H1 (cell line): ENCODE data around the gene MAJIN. TPM values are rescaled to one million over a fixed set of nuclear protein-coding genes. Genes with fewer than 3 reads are reported as not detected.

Source experiments
- CTCF ChIA-PET: fragments of 300-600 bp; sonication (Branson Sonifier 250); formaldehyde crosslinking; loops from one replicate; lab custom pipeline; 2021; ENCODE audit not compliant: partially characterized antibody; lab: Charles Lee
- POLR2A ChIA-PET: fragments of 300-600 bp; sonication (Branson Sonifier 250); formaldehyde crosslinking; loops from one replicate; lab custom pipeline; 2021; ENCODE audit warnings: inconsistent platforms; ENCODE audit not compliant: partially characterized antibody; lab: Charles Lee
- DNase-seq, 2 experiments: peaks; one replicate each; pipeline versions ENCODE4 v3.0.0 to v3.0.0-alpha.2; 2010 to 2022; ENCODE audit warnings: low spot score in 2 of 2, low read depth in 1 of 2, mixed read lengths in 1 of 2
- FAIRE-seq: peaks from 2 replicates; lab custom pipeline; 2011; peaks lifted over from hg19 to GRCh38; lab: Jason Lieb, UNC
- H2AFZ ChIP-seq: 2 replicates; pipeline ENCODE4 v1.8.1; 2012; ENCODE audit warnings: low read length, inconsistent platforms
- H2AK5ac ChIP-seq: 2 replicates; pipeline ENCODE4 v1.6.1; 2013; ENCODE audit warnings: low read depth, low read length
- H2BK120ac ChIP-seq: replicated peaks from 2 replicates; pipeline ENCODE3; 2013; ENCODE audit warnings: low read depth, low read length, inconsistent platforms
- H2BK12ac ChIP-seq: 2 replicates; pipeline ENCODE4 v1.6.1; 2013; ENCODE audit warnings: low read depth, low read length
- H2BK15ac ChIP-seq: 2 replicates; pipeline ENCODE4 v1.6.1; 2013; ENCODE audit warnings: low read length
- H2BK20ac ChIP-seq: 2 replicates; pipeline ENCODE4 v1.6.1; 2013; ENCODE audit warnings: low read length
- H2BK5ac ChIP-seq: 2 replicates; pipeline ENCODE4 v1.6.1; 2013; ENCODE audit warnings: low read depth, low read length
- H3K14ac ChIP-seq: 2 replicates; pipeline ENCODE4 v1.6.1; 2013; ENCODE audit warnings: inconsistent platforms; ENCODE audit not compliant: insufficient read length
- H3K18ac ChIP-seq: 2 replicates; pipeline ENCODE4 v1.6.1; 2013; ENCODE audit warnings: low read length; ENCODE audit errors: extremely low read depth
- H3K23ac ChIP-seq: 2 replicates; pipeline ENCODE4 v1.6.1; 2013; ENCODE audit warnings: inconsistent platforms; ENCODE audit not compliant: insufficient read length
- H3K23me2 ChIP-seq: 2 replicates; pipeline ENCODE4 v1.6.1; 2013; ENCODE audit warnings: low read depth, low read length
- H3K27ac ChIP-seq: 2 replicates; pipeline ENCODE4 v1.6.1; 2011; ENCODE audit warnings: low read depth, low read length, inconsistent platforms
- H3K27me3 ChIP-seq, 4 experiments: replicated peaks in 1 of 4; 1 replicate in 1 of 4; 2 replicates in 3 of 4; pipeline versions ENCODE4 v1.6.1 to v1.8.1; 2011 to 2013; ENCODE audit warnings: low read length in 3 of 4, mild to moderate bottlenecking in 3 of 4, inconsistent platforms in 2 of 4, mixed read lengths in 2 of 4, moderate library complexity in 1 of 4; ENCODE audit not compliant: control insufficient read depth in 3 of 4, insufficient read depth in 3 of 4; ENCODE audit errors: extremely low read depth in 1 of 4
- H3K36me3 ChIP-seq, 4 experiments: 2 replicates each; pipeline versions ENCODE4 v1.6.1 to v1.8.1; 2011 to 2013; ENCODE audit warnings: mild to moderate bottlenecking in 4 of 4, low read length in 3 of 4, moderate library complexity in 2 of 4, control low read depth in 1 of 4, inconsistent platforms in 1 of 4; ENCODE audit not compliant: insufficient read depth in 4 of 4, control insufficient read depth in 2 of 4
- H3K4ac ChIP-seq: replicated peaks from 2 replicates; pipeline ENCODE3; 2013; ENCODE audit warnings: low read length, low read depth, mixed read lengths, inconsistent platforms; ENCODE audit not compliant: insufficient read length
- H3K4me1 ChIP-seq, 4 experiments: replicated peaks in 1 of 4; 1 replicate in 1 of 4; 2 replicates in 3 of 4; pipeline versions ENCODE4 v1.6.1 to v1.8.1; 2011 to 2013; ENCODE audit warnings: low read length in 3 of 4, inconsistent platforms in 2 of 4, mixed read lengths in 1 of 4; ENCODE audit not compliant: insufficient read depth in 4 of 4, control insufficient read depth in 3 of 4
- H3K4me2 ChIP-seq, 2 experiments: 2 replicates each; pipeline versions ENCODE4 v1.6.1 to v1.8.1; 2011 to 2013; ENCODE audit warnings: low read depth in 2 of 2, low read length in 2 of 2, control low read depth in 1 of 2, inconsistent platforms in 1 of 2, mild to moderate bottlenecking in 1 of 2; ENCODE audit not compliant: insufficient read depth in 1 of 2
- H3K4me3 ChIP-seq, 4 experiments: fragments of 200-600, 300-600 bp in 1 of 4; sonication (generic), shearing (Covaris generic), sonication (Bioruptor Twin) in 1 of 4; 2 replicates each; pipeline versions ENCODE4 v1.5.1 to v1.8.1; 2011 to 2016; ENCODE audit warnings: low read length in 4 of 4, low read depth in 3 of 4, control low read depth in 2 of 4, inconsistent platforms in 2 of 4, mild to moderate bottlenecking in 2 of 4, mixed read lengths in 1 of 4, moderate library complexity in 1 of 4; ENCODE audit not compliant: insufficient read depth in 2 of 4; ENCODE audit errors: extremely low read depth in 1 of 4
- H3K56ac ChIP-seq: replicated peaks from 2 replicates; pipeline ENCODE3; 2013; ENCODE audit warnings: low read depth, mild to moderate bottlenecking, mixed read lengths, low read length, inconsistent platforms; ENCODE audit not compliant: insufficient read length
- H3K79me1 ChIP-seq: 2 replicates; pipeline ENCODE4 v1.6.1; 2013; ENCODE audit warnings: low read depth, low read length, control low read depth
- H3K79me2 ChIP-seq, 2 experiments: 2 replicates each; pipeline versions ENCODE4 v1.6.1 to v1.8.1; 2012 to 2013; ENCODE audit warnings: low read length in 2 of 2, mild to moderate bottlenecking in 2 of 2, inconsistent platforms in 1 of 2; ENCODE audit not compliant: insufficient read depth in 2 of 2, control insufficient read depth in 1 of 2
- H3K9ac ChIP-seq, 4 experiments: replicated peaks in 1 of 4; 1 replicate in 1 of 4; 2 replicates in 3 of 4; pipeline versions ENCODE4 v1.6.1 to v1.8.1; 2011 to 2013; ENCODE audit warnings: low read depth in 3 of 4, low read length in 3 of 4, control low read depth in 2 of 4, mild to moderate bottlenecking in 2 of 4, moderate library complexity in 2 of 4, inconsistent platforms in 1 of 4; ENCODE audit errors: extremely low read depth in 1 of 4
- H3K9me3 ChIP-seq, 2 experiments: 2 replicates each; pipeline versions ENCODE4 v1.6.1 to v1.8.1; 2012 to 2013; ENCODE audit warnings: mild to moderate bottlenecking in 2 of 2, moderate library complexity in 2 of 2, control low read depth in 1 of 2, inconsistent platforms in 1 of 2, low read depth in 1 of 2, low read length in 1 of 2, mixed read lengths in 1 of 2; ENCODE audit not compliant: insufficient read depth in 2 of 2
- H4K20me1 ChIP-seq, 2 experiments: replicated peaks in 1 of 2; 2 replicates each; pipeline versions ENCODE3 to v1.8.1; 2011 to 2013; ENCODE audit warnings: inconsistent platforms in 2 of 2, low read length in 2 of 2, mild to moderate bottlenecking in 1 of 2; ENCODE audit not compliant: insufficient read depth in 2 of 2, control insufficient read depth in 1 of 2
- H4K5ac ChIP-seq: 2 replicates; pipeline ENCODE4 v1.6.1; 2013; ENCODE audit warnings: low read length, low read depth, mixed read lengths, inconsistent platforms; ENCODE audit not compliant: insufficient read length
- H4K8ac ChIP-seq: 2 replicates; pipeline ENCODE4 v1.8.0; 2013; ENCODE audit warnings: mild to moderate bottlenecking, moderate library complexity, low read length, inconsistent platforms; ENCODE audit not compliant: insufficient read depth; ENCODE audit errors: extremely low read depth
- H4K91ac ChIP-seq: replicated peaks from 2 replicates; pipeline ENCODE3; 2013; ENCODE audit warnings: low read length, mixed read lengths, inconsistent platforms; ENCODE audit not compliant: insufficient read length
- SRF ChIP-seq: IDR thresholded peaks from 2 replicates; pipeline ENCODE4 v1.6.1; 2011; ENCODE audit warnings: mild to moderate bottlenecking, low read depth, low read length, moderate library complexity
- YY1 ChIP-seq: IDR thresholded peaks from 2 replicates; pipeline ENCODE4 v1.6.1; 2011; ENCODE audit warnings: low read depth, mild to moderate bottlenecking, low read length
- WGBS, 2 experiments: shearing (Covaris generic) in 1 of 2; methylation state at CpG; one replicate each; pipeline versions ENCODE4 v1.1.6 to v1.1.7; 2013 to 2015; ENCODE audit warnings: low lambda C conversion rate in 2 of 2, mixed read lengths in 2 of 2, inconsistent platforms in 1 of 2, low coverage in 1 of 2, missing lambda C conversion rate in 1 of 2; ENCODE audit not compliant: insufficient replicate concordance in 2 of 2, insufficient coverage in 1 of 2, insufficient read length in 1 of 2; ENCODE audit errors: extremely low coverage in 1 of 2, missing lambda C conversion rate in 1 of 2; 5-methylcytosine and 5-hydroxymethylcytosine counted together
- polyA plus RNA-seq, 7 experiments: library from polyadenylated mRNA; depleted of rRNA in 3 of 7; stranded (reverse) in 5 of 7; unstranded in 2 of 7; fragments of >200 nt in 5 of 7; fragments of 200-250 nt in 2 of 7; gene quantifications; 1 replicate in 5 of 7; 2 replicates in 1 of 7; 4 replicates in 1 of 7; pipeline versions ENCODE4 v1.2.1 to v1.2.3, GENCODE V29; 2011 to 2013; ENCODE audit warnings: missing spikeins in 2 of 7, mixed read lengths in 2 of 7
- total RNA-seq: library from RNA; stranded (reverse); fragmentation: NEBNext Ultra II Directional; extraction: Animal tissue kit (Norgen Biotek cat#: 25700); gene quantifications from 2 replicates; pipeline ENCODE4 v1.2.1, GENCODE V29; 2021

MAJIN gene
- total and polyA plus RNA-seq, 2 of the 8 experiments (the other 6 are each of a cell fraction or from before 2014, with no cell fraction given) = not detected

DNA sequence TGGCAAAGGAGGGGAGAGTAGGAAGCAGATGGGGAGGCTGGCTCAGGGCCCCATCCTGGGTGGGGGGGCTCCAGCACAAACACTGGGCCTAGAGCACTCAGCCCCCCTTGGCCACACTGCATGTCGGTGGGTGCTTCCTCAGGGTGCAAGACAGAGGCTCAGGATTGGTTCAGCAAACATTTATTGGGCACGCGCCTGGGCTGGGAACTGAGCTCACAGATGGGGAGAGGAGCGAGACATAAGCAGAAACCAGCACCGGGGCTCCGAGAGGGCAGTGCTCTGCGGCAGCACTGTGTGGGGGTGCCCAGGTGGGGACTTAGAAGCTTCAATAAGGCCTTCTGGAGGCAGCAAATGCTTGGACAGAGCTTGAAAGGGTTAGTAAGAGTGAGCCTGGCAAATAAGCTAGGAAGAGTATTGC is 81.4 kb downstream of the MAJIN start:
- no peak overlapping the region for H3K4me3 ChIP-seq

More for the DNA sequence above, 81.4 kb downstream of the MAJIN start:
- Histone ChIP-seq H3K14ac (no peak overlapping the region), H4K20me1 (no peaks in the 10 kb centered on the region), H2AK5ac (no peak overlapping the region), H4K5ac (no peak overlapping the region), H2AFZ (no peak overlapping the region), H2BK20ac (no peak overlapping the region), H2BK120ac (no peak overlapping the region), H3K79me2 (no peaks in the 10 kb centered on the region), H3K9ac (no peak overlapping the region), H2BK5ac (peak overlapping the region; percentile 30; the same call in 1 of the 2 replicates), H3K9me3 (no peaks in the 10 kb centered on the region), H3K23me2 (no peaks in the 10 kb centered on the region), H3K79me1 (no peaks in the 10 kb centered on the region), H3K23ac (no peak overlapping the region), H3K4me2 (no peak overlapping the region), H3K36me3 (peaks cover 0 to 6% (median 0%) of the 10 kb centered on the region in 4 experiments; a peak in 2 of 8 replicates), H3K4me1 (peaks cover 0 to 14% (median 8%) of the 10 kb centered on the region in 4 experiments; a peak in 6 of 7 replicates), H2BK12ac (no peak overlapping the region), H3K18ac (no peak overlapping the region), H3K56ac (no peak overlapping the region), H3K27me3 (no peaks in the 10 kb centered on the region)
- FAIRE-seq (no peak), DNase-seq (no peak)
- ChIA-PET POLR2A (interaction anchor here (0.6 to 24.6 kb wide), 3 partner anchors 14 to 33 kb away, joined by 3 to 408 read pairs (median 65); partner anchors contain the start of genes EHD1 and PPP2R5B), CTCF (interaction anchor here (1.2 to 32.2 kb wide), 7 partner anchors 10 to 230 kb away, joined by 3 to 1058 read pairs (median 4); partner anchors contain the start of genes CDC42BPG and EHD1)
- 86% methylated on average over 7 of the region's 7 CpGs; no CpG with 5 or more reads in 1 of the 2 experiments for WGBS, 2 experiments
- no peak for TF ChIP-seq SRF
- TF ChIP-seq YY1 = no peak
- TF ChIP-seq, all 59 proteins: peak for 0
- Histone ChIP-seq H4K91ac (no peak overlapping the region), H3K4ac (no peak overlapping the region), H4K8ac (no peak overlapping the region), H2BK15ac (peak overlapping the region; percentile 10; the same call in 1 of the 2 replicates), H3K27ac (no peak overlapping the region)
